Lung (tissue), 12 donors: ENCODE data around the gene CAPS2. TPM values are rescaled to one million over a fixed set of nuclear protein-coding genes. Genes with fewer than 3 reads are reported as not detected.

ENCODE experiments used
- ATAC-seq: fragments of 200-7000 bp; cut with Tn5 transposase; one replicate; pipeline ENCODE4 v1.9.1; 2020; ENCODE audit warnings: moderate number of reproducible peaks; ENCODE audit not compliant: insufficient read depth, low FRiP score
- DNase-seq, 3 donors: peaks; one replicate each; pipeline ENCODE4 v3.0.0-alpha.2; 2013 to 2017
- H3K27ac ChIP-seq, 2 donors: one replicate each; pipeline ENCODE4 v1.5.1; 2013; ENCODE audit warnings: mild to moderate bottlenecking in 2 of 2, moderate library complexity in 2 of 2, control low read depth in 1 of 2, inconsistent platforms in 1 of 2, low read depth in 1 of 2, low read length in 1 of 2
- H3K27me3 ChIP-seq, 3 donors: one replicate each; pipeline ENCODE4 v1.5.1; 2013; ENCODE audit warnings: low read length in 2 of 3; ENCODE audit not compliant: control insufficient read depth in 3 of 3, insufficient read depth in 3 of 3
- H3K36me3 ChIP-seq, 4 donors: one replicate each; pipeline ENCODE4 v1.5.1; 2013; ENCODE audit warnings: low read length in 4 of 4, mild to moderate bottlenecking in 1 of 4, moderate library complexity in 1 of 4; ENCODE audit not compliant: control insufficient read depth in 4 of 4, insufficient read depth in 4 of 4
- H3K4me1 ChIP-seq, 5 donors: one replicate each; pipeline ENCODE4 v1.5.1; 2013; ENCODE audit warnings: low read length in 5 of 5, mild to moderate bottlenecking in 2 of 5, moderate library complexity in 1 of 5; ENCODE audit not compliant: control insufficient read depth in 5 of 5, insufficient read depth in 5 of 5
- H3K4me3 ChIP-seq: one replicate; pipeline ENCODE4 v1.5.1; 2013; ENCODE audit warnings: mild to moderate bottlenecking, control low read depth, moderate library complexity
- H3K9ac ChIP-seq, 2 donors: one replicate each; pipeline ENCODE4 v1.5.1; 2013; ENCODE audit warnings: low read length in 2 of 2, control low read depth in 1 of 2; ENCODE audit not compliant: insufficient read depth in 1 of 2
- H3K9me3 ChIP-seq, 4 donors: one replicate each; pipeline ENCODE4 v1.5.1; 2013; ENCODE audit warnings: low read length in 3 of 4, mild to moderate bottlenecking in 1 of 4, moderate library complexity in 1 of 4; ENCODE audit not compliant: control insufficient read depth in 4 of 4, insufficient read depth in 3 of 4
- WGBS, 2 donors: extraction: QIAGEN DNeasy Blood & Tissue Kit; methylation state at CpG; one replicate each; pipeline ENCODE4 v1.1.7; 2013; 5-methylcytosine and 5-hydroxymethylcytosine counted together
- polyA plus RNA-seq, 2 donors: library from polyadenylated mRNA; stranded (reverse); fragments of 200-250 nt; gene quantifications; one replicate each; pipeline ENCODE4 v1.2.1, GENCODE V29; 2013
- total RNA-seq, 2 donors: library from RNA; depleted of rRNA in 1 of 2; stranded (reverse); fragments of >200 nt in 1 of 2; gene quantifications; one replicate each; pipeline ENCODE4 v1.2.1, GENCODE V29; 2014 to 2021
- TF ChIP-seq, protein P1 (sequence below): IDR thresholded peaks from 2 replicates; pipeline ENCODE4 v1.5.1; 2012; ENCODE audit warnings: mild to moderate bottlenecking; ENCODE audit errors: control extremely low read depth, extremely low read depth
- donor health status: control.
- donor health status: control.
- donor health status: Bipolar disorder and iron deficiency.
- donor health status: healthy.
- donor health status: DM: yes; HTN: yes; CAD: no.

Gene CAPS2
- total and polyA plus RNA-seq, 4 donors = 2.5 to 11.9 (median 7.4) TPM

DNA sequence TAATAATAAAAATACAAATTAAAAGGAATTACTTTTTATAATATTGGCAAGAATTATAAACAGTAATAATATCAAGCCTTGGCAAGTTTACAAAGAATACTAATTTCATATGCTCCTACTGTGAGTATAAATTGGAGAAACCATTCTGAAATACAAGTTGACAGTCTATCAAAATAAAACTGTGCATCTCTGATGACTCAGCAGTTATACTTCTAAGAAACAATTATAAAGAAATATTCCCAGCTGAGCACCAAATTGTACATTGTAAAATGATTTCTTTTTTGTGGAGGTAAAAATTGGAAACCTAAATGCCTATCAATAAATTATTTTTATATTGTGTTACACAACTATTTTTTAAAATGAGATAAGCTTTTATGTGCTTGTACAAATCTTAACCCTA, 85.0 kb downstream of the CAPS2 start:
- DNase-seq (no peak), ATAC-seq (no peak)
- TF ChIP-seq, protein P1, sequence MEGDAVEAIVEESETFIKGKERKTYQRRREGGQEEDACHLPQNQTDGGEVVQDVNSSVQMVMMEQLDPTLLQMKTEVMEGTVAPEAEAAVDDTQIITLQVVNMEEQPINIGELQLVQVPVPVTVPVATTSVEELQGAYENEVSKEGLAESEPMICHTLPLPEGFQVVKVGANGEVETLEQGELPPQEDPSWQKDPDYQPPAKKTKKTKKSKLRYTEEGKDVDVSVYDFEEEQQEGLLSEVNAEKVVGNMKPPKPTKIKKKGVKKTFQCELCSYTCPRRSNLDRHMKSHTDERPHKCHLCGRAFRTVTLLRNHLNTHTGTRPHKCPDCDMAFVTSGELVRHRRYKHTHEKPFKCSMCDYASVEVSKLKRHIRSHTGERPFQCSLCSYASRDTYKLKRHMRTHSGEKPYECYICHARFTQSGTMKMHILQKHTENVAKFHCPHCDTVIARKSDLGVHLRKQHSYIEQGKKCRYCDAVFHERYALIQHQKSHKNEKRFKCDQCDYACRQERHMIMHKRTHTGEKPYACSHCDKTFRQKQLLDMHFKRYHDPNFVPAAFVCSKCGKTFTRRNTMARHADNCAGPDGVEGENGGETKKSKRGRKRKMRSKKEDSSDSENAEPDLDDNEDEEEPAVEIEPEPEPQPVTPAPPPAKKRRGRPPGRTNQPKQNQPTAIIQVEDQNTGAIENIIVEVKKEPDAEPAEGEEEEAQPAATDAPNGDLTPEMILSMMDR = no peak
- Histone ChIP-seq H3K4me1 (no peaks in the 10 kb centered on the region), H3K27me3 (no peaks in the 10 kb centered on the region), H3K9ac (no peak overlapping the region), H3K27ac (no peak overlapping the region), H3K9me3 (no peaks in the 10 kb centered on the region), H3K4me3 (no peak overlapping the region), H3K36me3 (no peaks in the 10 kb centered on the region)

DNA sequence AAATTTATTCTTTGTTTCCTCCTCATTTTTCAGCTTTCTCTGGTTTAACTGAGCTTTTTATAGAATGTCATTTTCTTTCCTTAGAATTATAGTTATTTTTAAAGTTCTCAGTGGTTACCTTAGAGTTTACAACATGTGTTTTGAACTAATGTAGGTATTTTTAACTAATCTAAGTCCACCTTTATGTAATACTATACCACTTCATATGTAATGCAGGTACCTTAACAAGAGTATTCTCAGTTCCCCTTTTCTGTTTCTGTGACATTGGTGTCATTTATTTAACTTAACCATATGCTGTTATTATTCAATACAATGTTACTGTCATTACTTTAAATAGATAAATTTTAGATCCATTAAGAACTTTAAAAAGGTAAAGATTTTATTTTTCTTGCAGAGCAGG, 90.1 kb downstream of the CAPS2 start:
- ATAC-seq (no peak), DNase-seq (no peak)
- no peak overlapping the region for H3K27ac ChIP-seq
- H3K36me3 ChIP-seq = no peaks in the 10 kb centered on the region
- no peak overlapping the region for H3K9ac ChIP-seq
- H3K27me3 ChIP-seq = no peaks in the 10 kb centered on the region
- no peaks in the 10 kb centered on the region for H3K4me1 ChIP-seq
- peaks cover 0 to 2% (median 0%) of the 10 kb centered on the region in 4 donors for H3K9me3 ChIP-seq
- TF ChIP-seq, protein P1 = no peak
- H3K4me3 ChIP-seq = no peak overlapping the region

DNA sequence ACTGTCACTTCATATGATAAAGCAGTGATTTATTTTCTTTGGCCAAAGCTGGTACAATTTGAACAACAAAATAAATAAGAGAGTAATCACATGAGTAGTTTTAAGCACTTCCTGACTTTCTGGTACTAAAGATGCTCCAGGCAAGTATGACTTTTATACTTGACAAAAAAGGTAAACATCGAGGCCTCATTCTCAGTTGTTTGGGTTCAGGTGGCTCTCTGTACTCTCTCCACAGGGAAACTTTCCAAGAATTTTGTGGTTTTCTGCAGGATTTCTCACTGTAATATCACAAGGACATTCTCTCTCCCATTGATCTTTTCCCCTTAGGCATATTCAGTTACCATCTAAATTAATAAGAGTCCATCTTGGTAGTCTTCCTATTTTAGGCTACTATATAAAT, 93.9 kb downstream of the CAPS2 start:
- ATAC-seq (no peak), DNase-seq (no peak)
- 39 to 68% methylated on average over 1 of the region's 1 CpG for WGBS, 2 donors
- Histone ChIP-seq H3K9ac (no peak overlapping the region), H3K27me3 (no peaks in the 10 kb centered on the region), H3K4me3 (no peak overlapping the region), H3K9me3 (peaks cover 0 to 4% (median 1%) of the 10 kb centered on the region in 4 donors), H3K36me3 (no peaks in the 10 kb centered on the region), H3K4me1 (no peaks in the 10 kb centered on the region), H3K27ac (no peak overlapping the region)
- TF ChIP-seq, protein P1 = no peak

DNA sequence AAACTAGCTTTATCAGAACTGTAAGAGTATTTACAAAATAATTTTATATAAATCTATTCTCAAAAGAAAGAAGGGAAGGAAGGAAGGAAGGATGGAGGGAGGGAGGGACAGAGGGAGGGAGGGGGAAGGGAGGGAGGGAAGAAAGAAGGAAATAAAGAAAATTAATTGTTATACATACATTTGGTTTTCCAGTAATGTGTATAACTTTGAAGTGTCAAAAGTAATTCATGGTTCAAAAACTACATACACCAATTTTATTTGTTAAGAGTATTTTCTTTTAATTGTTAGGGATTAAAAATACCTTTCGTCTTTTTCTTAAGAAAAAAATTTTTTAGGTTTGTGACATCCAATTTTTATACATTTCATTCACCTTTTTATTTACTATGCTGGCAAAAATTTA, 103.0 kb downstream of the CAPS2 start:
- no peak for DNase-seq
- 95 to 97% methylated on average over 1 of the region's 1 CpG for WGBS, 2 donors
- Histone ChIP-seq H3K27me3 (no peaks in the 10 kb centered on the region), H3K9me3 (peaks cover 0 to 4% (median 0%) of the 10 kb centered on the region in 4 donors), H3K4me3 (no peak overlapping the region), H3K27ac (no peak overlapping the region), H3K9ac (no peak overlapping the region), H3K4me1 (no peaks in the 10 kb centered on the region), H3K36me3 (no peaks in the 10 kb centered on the region)
- no peak for ATAC-seq
- TF ChIP-seq, protein P1 = no peak
